Left cardiac atrium (tissue), 4 donors: Measurements from ENCODE around the gene ACYP2. TPM values are rescaled to one million over a fixed set of nuclear protein-coding genes. Genes with fewer than 3 reads are reported as not detected.
"Not testable (repeated sequence)": the region's sequence is repeated elsewhere in the genome, so short reads cannot be mapped to it uniquely, and the experiment has no call there.

ENCODE experiments used
- ATAC-seq, 2 donors: fragments of 200-7000 bp; cut with Tn5 transposase; one replicate each; pipeline ENCODE4 v1.9.1; 2020; ENCODE audit warnings: mild to moderate bottlenecking in 2 of 2, moderate library complexity in 2 of 2
- DNase-seq: peaks from one replicate; pipeline ENCODE4 v3.0.0-alpha.2; 2020
- intact Hi-C, 2 donors: fragments of 100-400 bp; cut with DNase I; formaldehyde crosslinking; loops; one replicate each; pipeline versions ENCODE4 v1.14.1 to v1.15.1; 2022 to 2023
- total RNA-seq, 2 donors: library from RNA; stranded (reverse); fragmentation: NEBNext Ultra II Directional; extraction: Animal tissue kit (Norgen Biotek cat#: 25700); gene quantifications; one replicate each; pipeline ENCODE4 v1.2.1, GENCODE V29; 2021
- donor health status: DM: no; HTN: yes; CAD: no.
- donor health status: DM: no; HTN: yes; CAD: no; lungs with severe emphysema.
- donor health status: DM: yes; HTN: yes; CAD: no.
- donor health status: Dilated cardiomyopathy.

ACYP2 gene
- total RNA-seq, 2 donors from 2014 or later = 43.0 to 43.2 TPM

GRCh38 chr2:54127174-54127573 is 11.8 kb downstream of the ACYP2 start:
- intact Hi-C loops, ATAC-seq: not testable (repeated sequence)

DNA sequence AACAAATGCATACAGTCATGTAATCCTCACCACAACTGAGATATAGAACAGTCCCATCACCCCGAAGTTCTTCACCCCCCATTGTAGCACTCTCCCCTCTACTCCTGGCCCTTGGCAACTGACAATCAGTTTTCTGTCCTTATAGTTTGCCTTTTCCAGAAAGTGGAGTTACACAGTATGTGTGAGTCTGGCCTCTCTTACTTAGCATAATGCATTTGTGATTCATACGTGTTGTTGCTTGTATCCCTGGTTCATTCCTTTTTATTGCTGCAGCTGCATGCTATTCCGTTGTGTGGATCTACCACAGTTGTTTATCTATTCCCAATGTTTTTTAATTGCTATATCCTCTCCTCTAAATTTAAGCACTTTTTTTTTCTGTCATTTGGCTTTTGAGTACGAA is 17.6 kb downstream of the ACYP2 start:
- DNase-seq (no peak), ATAC-seq (no peak)
- intact Hi-C loops = no loop called here

More at GRCh38 chr2:54127174-54127573, 11.8 kb downstream of the ACYP2 start:
- not testable (repeated sequence) for DNase-seq

DNA sequence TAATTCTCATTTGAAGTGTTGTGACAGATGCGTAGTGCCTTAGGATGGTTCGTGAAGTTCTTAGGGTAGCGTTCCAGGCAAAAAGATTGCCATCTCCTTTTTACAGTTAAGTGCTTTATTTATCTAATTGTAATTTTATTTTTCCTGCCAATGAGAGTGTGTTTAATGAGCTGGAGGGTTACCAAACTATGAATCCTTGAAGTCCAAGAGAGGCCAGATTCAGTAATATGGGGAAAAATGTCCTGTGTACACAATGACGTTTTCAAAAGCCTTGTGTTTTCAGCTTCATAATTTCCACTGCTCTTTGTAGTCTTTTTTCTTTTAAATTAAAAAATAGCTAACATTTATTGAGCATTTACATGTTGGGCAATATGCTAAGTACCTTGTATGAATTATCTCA is 23.8 kb downstream of the ACYP2 start:
- DNase-seq (no peak), ATAC-seq (no peak)
- intact Hi-C loops = no loop called here

DNA sequence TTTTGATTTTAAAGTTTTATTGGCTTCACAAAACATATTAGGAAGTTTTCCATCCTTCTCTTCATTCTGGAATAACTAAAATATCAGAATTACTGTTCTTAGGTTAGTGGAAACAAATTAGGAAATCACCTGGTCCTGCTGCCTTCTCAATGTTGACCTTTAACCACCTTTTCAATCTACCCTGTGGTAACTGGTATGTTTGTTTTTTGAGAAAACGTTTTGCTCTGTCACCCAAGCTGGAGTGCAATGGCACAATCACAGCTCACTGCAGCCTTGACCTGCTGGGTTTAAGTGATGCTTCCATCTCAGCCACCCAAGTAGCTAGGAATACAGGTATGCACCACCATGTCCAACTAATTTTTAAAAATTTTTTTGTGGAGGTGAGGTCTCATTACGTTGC is 28.4 kb downstream of the ACYP2 start:
- DNase-seq (no peak), ATAC-seq (no peak)
- intact Hi-C loops = no loop called here

- no peak for DNase-seq
- intact Hi-C loops = no loop called here
- ATAC-seq = no peak
Observed at GRCh38 chr2:54148391-54148790, 33.0 kb downstream of the ACYP2 start.

DNA sequence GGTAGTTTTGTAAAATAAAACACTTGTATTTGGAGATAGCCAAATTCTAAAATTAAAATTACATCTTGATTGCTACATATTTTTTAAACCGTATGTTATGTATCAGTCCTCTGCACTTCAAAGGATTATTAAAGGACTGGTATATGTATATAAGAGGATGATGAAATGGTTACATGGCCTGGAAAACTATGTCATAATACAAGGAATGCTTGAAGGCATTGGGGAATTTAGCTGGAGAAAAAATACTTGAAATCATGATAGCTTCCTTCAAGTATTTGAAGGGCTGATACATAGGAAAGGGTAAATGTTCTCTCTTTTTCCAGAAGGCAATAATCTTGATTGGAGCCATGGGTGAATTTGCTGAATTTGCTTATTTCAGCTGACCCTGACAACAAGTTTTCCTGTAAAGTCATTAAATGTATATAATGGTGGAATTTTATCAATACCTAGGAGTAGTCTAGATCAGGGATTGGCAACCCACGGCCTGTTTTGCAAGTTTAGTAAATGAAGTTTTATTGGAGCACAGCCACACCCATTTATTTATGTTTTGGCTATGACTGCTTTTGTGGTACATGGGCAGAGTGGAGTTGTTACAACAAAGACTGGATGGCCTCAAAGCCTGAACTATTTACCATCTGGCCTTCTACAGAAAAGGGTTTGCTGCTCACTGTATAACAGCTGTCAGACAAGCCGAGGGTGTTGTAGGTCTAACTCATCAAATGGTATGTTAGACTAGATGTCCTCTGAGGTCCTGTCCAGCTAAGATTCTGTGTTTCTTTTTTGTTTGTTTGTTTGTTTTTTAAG is 34.4 kb downstream of the ACYP2 start:
- ATAC-seq (no peak), DNase-seq (no peak)
- intact Hi-C loops = no loop called here

GRCh38 chr2:54158311-54158710 is 42.9 kb downstream of the ACYP2 start:
- DNase-seq (no peak), ATAC-seq (no peak)
- intact Hi-C loops = no loop called here

DNA sequence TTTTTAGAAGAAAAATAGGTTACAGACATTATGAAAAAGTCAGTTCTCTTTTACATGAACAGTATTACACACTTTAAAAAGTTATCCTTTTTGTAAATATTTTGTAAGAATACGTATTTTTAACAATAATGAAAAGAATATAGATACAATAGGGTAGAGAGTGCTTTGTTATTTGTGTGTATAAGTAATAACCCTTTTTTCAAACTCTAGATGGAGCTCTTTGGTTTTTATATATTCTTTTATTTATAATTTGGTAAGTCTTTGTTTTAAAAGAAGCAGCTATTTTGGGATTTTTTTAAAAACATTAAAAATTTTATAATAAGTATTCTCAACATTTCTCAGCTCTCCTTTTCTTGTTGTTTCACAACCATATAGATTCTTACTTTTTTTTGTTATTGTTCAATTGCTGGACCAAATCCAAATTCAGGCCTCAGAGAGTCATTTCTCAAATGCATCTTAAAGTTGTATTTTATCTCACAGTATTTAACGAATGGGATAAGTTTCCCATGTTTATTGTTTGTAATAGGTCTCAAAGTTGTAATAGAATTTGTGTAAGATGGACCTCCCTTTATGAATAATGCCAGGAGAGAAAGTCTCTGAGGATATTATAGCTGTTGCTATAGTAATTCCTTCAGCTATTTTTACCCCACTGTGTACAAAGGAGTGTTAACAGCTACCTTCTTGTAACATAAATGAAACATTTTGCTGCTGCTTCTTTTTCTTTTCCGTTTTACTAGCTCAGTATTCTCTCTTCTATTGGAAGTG is 46.4 kb downstream of the ACYP2 start:
- intact Hi-C loops = no loop called here
- DNase-seq (no peak), ATAC-seq (no peak)

GRCh38 chr2:54164106-54164505 is 48.7 kb downstream of the ACYP2 start:
- DNase-seq = no peak
- intact Hi-C loops = no loop called here
- ATAC-seq = no peak

DNA sequence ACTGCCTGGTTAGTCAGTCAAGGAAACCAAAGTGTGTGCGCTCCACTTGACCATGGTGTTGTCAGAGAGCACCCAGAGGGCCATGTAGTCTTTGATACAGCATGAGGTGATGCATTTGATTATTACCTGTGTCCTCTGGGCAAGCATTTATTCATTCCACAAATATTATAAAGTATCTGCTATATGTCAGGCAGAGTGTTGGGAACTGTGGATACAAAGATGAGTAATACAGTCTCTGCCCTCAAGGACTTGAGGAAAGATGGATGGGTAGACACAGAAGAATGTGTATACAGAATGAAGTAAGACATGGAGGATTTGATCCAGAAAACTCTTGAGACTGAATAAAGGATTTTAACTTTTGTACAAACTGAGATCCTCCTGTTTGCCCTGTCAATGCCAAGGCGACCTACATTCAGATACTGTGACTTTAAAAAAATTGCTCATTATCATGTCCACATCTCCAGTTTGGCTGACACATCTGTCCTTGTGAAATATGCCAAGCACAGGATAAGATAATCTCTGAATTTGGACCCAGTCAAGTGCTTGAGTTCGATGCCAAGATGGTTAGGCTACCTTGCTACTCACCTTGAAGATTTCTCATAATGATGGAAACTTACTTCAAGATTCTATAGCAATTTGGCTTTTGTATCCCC is 50.8 kb downstream of the ACYP2 start:
- intact Hi-C loops = no loop called here
- ATAC-seq = no peak
- DNase-seq = no peak

GRCh38 chr2:54176577-54176976 is 61.2 kb downstream of the ACYP2 start:
- DNase-seq = peak; percentile 58
- intact Hi-C loops = loop anchor here in 1 of 2 donors (5.0 kb wide), 1 partner anchor 526 kb away; no protein-coding TSS in a partner anchor
- peak; percentile 79 to 83 for ATAC-seq

- DNase-seq (no peak), ATAC-seq (no peak)
- intact Hi-C loops = no loop called here
Observed at GRCh38 chr2:54183281-54183680, 67.9 kb downstream of the ACYP2 start.

- DNase-seq (no peak), ATAC-seq (no peak)
- intact Hi-C loops = no loop called here
Observed at GRCh38 chr2:54183972-54184371, 68.6 kb downstream of the ACYP2 start.

- intact Hi-C loops = no loop called here
- DNase-seq (no peak), ATAC-seq (no peak)
Observed at GRCh38 chr2:54185105-54185504, 69.7 kb downstream of the ACYP2 start.

DNA sequence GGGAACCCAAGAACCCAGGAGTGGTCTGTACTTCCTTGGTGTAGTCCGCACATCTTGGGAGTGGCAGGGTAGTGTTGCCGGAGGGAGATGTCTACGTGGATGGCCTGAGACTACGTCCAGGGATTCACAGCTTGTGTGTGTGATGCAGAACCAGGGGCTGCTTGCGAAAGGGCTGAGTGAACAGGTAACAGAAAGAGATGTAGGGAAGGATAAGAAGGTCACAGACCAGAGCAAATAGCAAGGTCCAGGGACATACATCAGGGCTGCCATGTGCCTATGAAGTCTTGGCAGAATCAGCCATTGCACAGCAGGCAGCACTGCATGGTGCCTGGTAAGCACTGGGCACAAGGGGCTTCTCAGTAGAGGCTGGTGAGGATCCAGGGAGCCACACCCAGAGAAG is 71.9 kb downstream of the ACYP2 start:
- DNase-seq (no peak), ATAC-seq (no peak)
- intact Hi-C loops = no loop called here

GRCh38 chr2:54189539-54189938 is 74.1 kb downstream of the ACYP2 start:
- ATAC-seq = no peak
- intact Hi-C loops = no loop called here
- DNase-seq = no peak

GRCh38 chr2:54191361-54192135 is 76.1 kb downstream of the ACYP2 start:
- DNase-seq = no peak
- no peak for ATAC-seq
- intact Hi-C loops = no loop called here

DNA sequence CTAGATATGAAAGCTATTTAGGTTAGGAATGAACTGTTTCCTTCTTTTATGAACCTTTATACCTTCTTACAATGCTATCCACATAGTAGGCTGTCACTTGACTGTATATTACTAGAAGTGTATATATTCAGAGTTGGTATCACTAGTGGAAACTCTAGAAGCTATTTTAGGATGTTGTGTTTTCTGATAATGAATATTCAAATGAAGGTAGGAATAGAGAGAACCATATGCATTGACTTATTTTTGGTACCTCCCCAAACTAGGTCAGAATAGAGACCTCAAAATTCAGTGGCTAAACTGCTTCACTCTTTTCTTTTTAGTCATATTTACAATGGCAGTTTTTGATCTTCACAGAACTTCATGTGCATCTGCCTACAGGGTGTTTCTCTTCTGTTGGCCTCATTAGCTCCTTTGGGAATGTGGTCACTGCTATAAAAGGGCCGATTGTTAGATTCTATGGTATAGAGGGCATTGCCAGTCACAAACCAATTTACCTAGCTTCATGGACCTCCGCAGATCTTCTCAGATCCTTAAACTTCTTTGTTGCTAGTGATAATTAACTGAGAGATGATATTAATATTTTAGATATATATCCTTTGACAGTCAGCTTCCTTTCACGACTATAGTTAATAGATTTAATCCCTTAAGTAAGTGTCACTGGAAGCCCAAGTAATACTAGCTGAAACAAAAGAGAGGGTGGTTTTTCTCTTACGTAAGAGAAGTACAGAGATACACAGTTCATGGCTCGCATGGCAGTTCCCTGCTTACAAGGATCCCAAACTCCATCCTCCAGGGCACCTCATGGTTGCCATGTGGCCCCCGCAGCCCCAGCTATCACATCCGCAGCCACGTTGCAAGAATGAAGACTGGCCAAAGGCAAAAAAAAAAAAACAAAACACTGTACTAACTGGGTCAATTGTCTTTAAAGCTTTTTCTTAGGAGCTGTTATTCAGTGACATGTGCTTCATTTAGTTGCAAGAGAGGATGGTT is 79.6 kb downstream of the ACYP2 start:
- ATAC-seq = no peak
- DNase-seq = no peak
- intact Hi-C loops = no loop called here
